MCF 10A (cell line): ENCODE data around the gene CCDC47. TPM values are rescaled to one million over a fixed set of nuclear protein-coding genes. Genes with fewer than 3 reads are reported as not detected.

Source experiments
- BruUV-seq: library from RNA; stranded (reverse); fragments of 400-500 nt; replicated peaks from 2 replicates; lab custom pipeline; 2021; lab: Mats Ljungman, UMichigan
- CTCF ChIA-PET: fragments of 300-600 bp; sonication (Branson Sonifier 250); formaldehyde crosslinking; extraction: SDS; loops from one replicate; lab custom pipeline; 2021; ENCODE audit warnings: antibody characterized with exemption, inconsistent platforms; lab: Yijun Ruan, JAX
- POLR2A ChIA-PET: fragments of 300-600, 350-650 bp; sonication (Branson Sonifier 250); formaldehyde crosslinking; extraction: SDS; loops from one replicate; lab custom pipeline; 2020; ENCODE audit warnings: antibody characterized with exemption, inconsistent platforms; lab: Yijun Ruan, JAX
- DNase-seq: peaks from one replicate; pipeline ENCODE4 v3.0.0-alpha.2; 2018; ENCODE audit not compliant: unreplicated experiment
- H3K27ac Mint-ChIP-seq: one replicate; pipeline ENCODE4 v1.8.0; 2022; ENCODE audit warnings: mild to moderate bottlenecking, low read depth, mixed read lengths; ENCODE audit not compliant: unreplicated experiment
- H3K27me3 Mint-ChIP-seq: one replicate; pipeline ENCODE4 v1.8.0; 2022; ENCODE audit warnings: mixed read lengths; ENCODE audit not compliant: insufficient read depth, unreplicated experiment
- H3K36me3 Mint-ChIP-seq: one replicate; pipeline ENCODE4 v1.8.0; 2022; ENCODE audit warnings: mild to moderate bottlenecking, moderate library complexity, mixed read lengths; ENCODE audit not compliant: insufficient read depth, unreplicated experiment
- H3K4me1 Mint-ChIP-seq: one replicate; pipeline ENCODE4 v1.8.0; 2022; ENCODE audit warnings: mixed read lengths; ENCODE audit not compliant: insufficient read depth, unreplicated experiment
- H3K4me3 Mint-ChIP-seq: one replicate; pipeline ENCODE4 v1.8.0; 2022; ENCODE audit warnings: mild to moderate bottlenecking, moderate library complexity, mixed read lengths; ENCODE audit not compliant: unreplicated experiment
- H3K9me3 Mint-ChIP-seq: one replicate; pipeline ENCODE4 v1.8.0; 2022; ENCODE audit warnings: mixed read lengths; ENCODE audit not compliant: unreplicated experiment
- intact Hi-C: fragments of 100-400 bp; cut with micrococcal nuclease; formaldehyde crosslinking; loops from 2 replicates; pipeline ENCODE4 v1.14.1; 2022
- total RNA-seq: library from RNA; stranded (reverse); gene quantifications from 2 replicates; pipeline ENCODE4 v1.2.3, GENCODE V29; 2022
- TF ChIP-seq, protein P1 (sequence below): fragments of 200-600 bp; IDR thresholded peaks from one replicate; pipeline ENCODE4 v1.8.0; 2022; ENCODE audit warnings: antibody characterized with exemption, mild to moderate bottlenecking; ENCODE audit not compliant: unreplicated experiment

CCDC47 gene
- total RNA-seq, 1 experiment from 2014 or later = 114 TPM

DNA sequence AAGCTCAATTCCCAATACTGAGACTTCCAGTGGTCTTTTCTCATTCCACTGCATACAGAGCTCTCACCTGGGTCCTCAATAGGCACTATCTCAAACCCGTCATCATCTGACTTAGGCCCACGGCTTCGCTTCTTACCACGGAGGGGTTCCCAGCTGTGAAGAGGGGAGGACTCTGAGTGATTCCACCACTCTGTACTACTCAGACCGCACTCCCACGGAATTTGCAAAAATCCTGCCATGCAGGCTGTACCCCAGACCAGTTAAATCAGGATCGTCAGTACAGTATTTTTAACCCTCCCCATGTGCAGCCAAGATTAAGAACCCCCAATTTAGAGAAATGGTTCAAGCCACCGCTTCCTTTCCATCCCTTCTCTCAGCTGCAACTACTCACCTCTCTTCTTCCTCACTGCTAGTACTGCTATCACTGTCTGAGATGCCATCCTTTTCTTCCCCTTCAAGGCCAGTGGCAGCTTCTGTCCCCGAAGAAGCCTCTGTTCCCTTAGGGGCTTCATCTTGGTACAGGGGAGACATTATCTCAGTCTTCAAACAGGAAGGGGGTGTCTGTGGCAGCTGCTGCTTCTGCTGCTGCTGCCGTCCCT lies 47.7 kb upstream of the CCDC47 start:
- intact Hi-C loops = no loop called here
- TF ChIP-seq, protein P1, sequence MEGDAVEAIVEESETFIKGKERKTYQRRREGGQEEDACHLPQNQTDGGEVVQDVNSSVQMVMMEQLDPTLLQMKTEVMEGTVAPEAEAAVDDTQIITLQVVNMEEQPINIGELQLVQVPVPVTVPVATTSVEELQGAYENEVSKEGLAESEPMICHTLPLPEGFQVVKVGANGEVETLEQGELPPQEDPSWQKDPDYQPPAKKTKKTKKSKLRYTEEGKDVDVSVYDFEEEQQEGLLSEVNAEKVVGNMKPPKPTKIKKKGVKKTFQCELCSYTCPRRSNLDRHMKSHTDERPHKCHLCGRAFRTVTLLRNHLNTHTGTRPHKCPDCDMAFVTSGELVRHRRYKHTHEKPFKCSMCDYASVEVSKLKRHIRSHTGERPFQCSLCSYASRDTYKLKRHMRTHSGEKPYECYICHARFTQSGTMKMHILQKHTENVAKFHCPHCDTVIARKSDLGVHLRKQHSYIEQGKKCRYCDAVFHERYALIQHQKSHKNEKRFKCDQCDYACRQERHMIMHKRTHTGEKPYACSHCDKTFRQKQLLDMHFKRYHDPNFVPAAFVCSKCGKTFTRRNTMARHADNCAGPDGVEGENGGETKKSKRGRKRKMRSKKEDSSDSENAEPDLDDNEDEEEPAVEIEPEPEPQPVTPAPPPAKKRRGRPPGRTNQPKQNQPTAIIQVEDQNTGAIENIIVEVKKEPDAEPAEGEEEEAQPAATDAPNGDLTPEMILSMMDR = no peak
- ChIA-PET POLR2A (interaction anchor here (0.6 to 1.2 kb wide), 3 partner anchors 38 to 47 kb away, joined by 3 to 4 read pairs (median 3); partner anchors contain the start of gene DDX42), CTCF (interaction anchor here (1.1 kb wide), 1 partner anchor 14 kb away, joined by 3 read pairs; no protein-coding TSS in a partner anchor)
- Mint-ChIP-seq H3K27me3 (no peaks in the 10 kb centered on the region), H3K36me3 (peaks cover 93% of the 10 kb centered on the region), H3K4me1 (peaks cover 12% of the 10 kb centered on the region), H3K4me3 (no peak overlapping the region), H3K9me3 (no peaks in the 10 kb centered on the region), H3K27ac (no peak overlapping the region)
- no peak for DNase-seq
- BruUV-seq = no TSS peak

DNA sequence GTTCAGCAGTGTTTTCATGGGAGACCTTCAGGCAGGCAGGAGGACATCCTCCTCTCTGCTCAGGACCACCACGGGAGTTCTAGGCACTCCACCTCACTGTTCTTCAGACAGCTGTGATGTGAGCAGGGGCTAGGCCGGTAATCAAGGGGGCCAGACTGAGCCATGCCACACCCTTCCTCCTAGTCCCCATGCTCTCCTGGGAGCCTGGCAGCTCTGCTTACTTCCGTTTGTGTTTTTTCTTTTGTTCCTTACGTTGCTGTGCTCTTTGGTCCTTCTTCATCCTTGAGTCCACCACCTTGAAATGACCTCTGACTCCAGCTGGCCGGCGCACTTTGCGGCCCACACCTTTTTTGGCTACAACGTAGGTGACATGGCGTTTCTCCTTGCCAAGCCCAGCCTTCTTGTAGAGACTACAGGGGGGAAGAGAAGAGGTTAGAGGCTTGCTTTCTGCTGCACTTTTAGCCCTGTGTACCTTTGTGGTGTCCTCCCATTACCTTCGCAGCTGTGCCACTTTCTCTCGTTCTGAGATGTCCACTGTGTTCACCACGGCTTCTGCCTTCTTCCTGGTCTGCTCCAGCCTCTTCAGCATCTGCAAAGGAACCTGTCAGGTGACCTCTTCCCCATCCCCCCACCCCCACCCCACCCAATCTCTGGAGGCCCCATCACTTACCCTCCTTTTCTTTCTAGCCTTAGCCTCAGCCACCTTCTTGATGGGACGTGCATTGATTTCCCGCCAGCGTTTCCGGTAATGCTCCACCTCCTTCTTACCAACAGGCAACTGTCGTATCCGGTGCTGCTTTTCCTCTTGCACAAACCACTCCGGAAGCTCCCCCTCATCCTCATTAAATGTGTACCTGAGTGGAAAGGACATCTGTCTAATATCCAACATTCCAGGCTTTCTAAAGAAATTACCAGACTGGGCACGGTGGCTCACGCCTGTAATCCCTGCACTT lies 46.5 kb upstream of the CCDC47 start:
- TSS peak; percentile 75 for BruUV-seq
- H3K27me3 Mint-ChIP-seq = no peaks in the 10 kb centered on the region
- peaks cover 94% of the 10 kb centered on the region for H3K36me3 Mint-ChIP-seq
- H3K9me3 Mint-ChIP-seq = no peaks in the 10 kb centered on the region
- TF ChIP-seq, protein P1 = no peak
- POLR2A ChIA-PET = interaction anchor here (0.9 to 1.2 kb wide), 4 partner anchors 10 to 46 kb away, joined by 3 to 5 read pairs (median 4); partner anchors contain the start of gene DDX42
- CTCF ChIA-PET = interaction anchor here (1.6 kb wide), 1 partner anchor 10 kb away, joined by 5 read pairs; no protein-coding TSS in a partner anchor
- H3K27ac Mint-ChIP-seq = no peak overlapping the region
- no peak for DNase-seq
- intact Hi-C loops = no loop called here
- no peak overlapping the region for H3K4me3 Mint-ChIP-seq
- H3K4me1 Mint-ChIP-seq = peaks cover 5% of the 10 kb centered on the region

DNA sequence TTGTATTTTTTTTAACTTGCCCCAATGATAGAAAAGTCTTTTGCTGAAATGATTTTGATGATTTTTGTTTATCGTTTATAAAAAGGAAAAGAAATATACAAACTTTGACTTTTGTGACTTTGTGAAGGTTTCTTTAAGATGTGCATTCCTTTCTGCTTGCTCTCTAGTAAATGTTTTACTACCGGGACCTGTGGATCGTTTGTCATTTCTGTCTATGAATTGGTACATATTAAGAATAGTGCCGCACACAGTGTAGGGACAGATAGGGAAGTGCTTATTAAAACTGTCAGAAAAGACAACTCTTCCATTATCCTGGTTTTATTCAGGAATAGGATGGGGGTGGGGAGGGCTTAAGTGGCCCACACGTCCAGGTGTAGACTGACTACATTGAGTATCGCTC lies 45.7 kb upstream of the CCDC47 start:
- Mint-ChIP-seq H3K9me3 (no peaks in the 10 kb centered on the region), H3K4me1 (peaks cover 5% of the 10 kb centered on the region), H3K36me3 (peaks cover 94% of the 10 kb centered on the region), H3K4me3 (no peak overlapping the region), H3K27ac (peak overlapping the region; percentile 39), H3K27me3 (no peaks in the 10 kb centered on the region)
- intact Hi-C loops = no loop called here
- TF ChIP-seq, protein P1 = no peak
- BruUV-seq = no TSS peak
- CTCF ChIA-PET = interaction anchor here (0.6 to 1.6 kb wide), 2 partner anchors 11 to 81 kb away, joined by 5 read pairs; no protein-coding TSS in a partner anchor
- POLR2A ChIA-PET = interaction anchor here (0.9 to 1.1 kb wide), 4 partner anchors 10 to 78 kb away, joined by 3 to 6 read pairs (median 4); no protein-coding TSS in a partner anchor
- no peak for DNase-seq
